ENCODE measurements around the gene IRF5. TPM values are rescaled to one million over a fixed set of nuclear protein-coding genes. Genes with fewer than 3 reads are reported as not detected.
"Not testable (repeated sequence)": the region's sequence is repeated elsewhere in the genome, so short reads cannot be mapped to it uniquely, and the experiment has no call there.

The IRF5 gene
- total RNA-seq, 1 experiment from 2014 or later: 8.8 TPM

DNA sequence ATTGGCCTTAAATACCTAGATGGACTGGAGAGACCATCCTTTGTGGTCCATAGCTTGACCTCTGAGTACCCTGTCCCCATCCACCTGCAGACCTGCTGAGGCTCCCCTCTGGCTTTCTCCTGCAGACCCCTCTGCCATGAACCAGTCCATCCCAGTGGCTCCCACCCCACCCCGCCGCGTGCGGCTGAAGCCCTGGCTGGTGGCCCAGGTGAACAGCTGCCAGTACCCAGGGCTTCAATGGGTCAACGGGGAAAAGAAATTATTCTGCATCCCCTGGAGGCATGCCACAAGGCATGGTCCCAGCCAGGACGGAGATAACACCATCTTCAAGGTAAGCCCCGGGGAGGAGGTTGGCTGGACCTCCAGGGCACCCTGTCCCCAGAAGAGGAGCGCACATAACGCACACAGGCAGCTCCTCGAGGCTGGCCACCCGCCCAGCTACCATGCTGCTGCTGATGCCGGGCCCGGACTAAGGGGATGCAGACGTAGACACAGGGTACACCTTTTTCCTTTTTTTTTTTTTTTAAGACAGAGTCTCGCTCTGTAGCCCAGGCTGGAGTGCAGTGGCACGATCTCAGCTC lies 4.3 kb downstream of the IRF5 start:
- H3K36me3 ChIP-seq (ENCODE audit: control insufficient read depth, insufficient read depth, low read length): no peaks in the 10 kb centered on the region
- no peaks in the 10 kb centered on the region for H3K9me3 ChIP-seq (ENCODE audit: control insufficient read depth, insufficient read depth, low read depth, low read length)
- no peaks in the 10 kb centered on the region for H3K4me1 ChIP-seq (ENCODE audit: control insufficient read depth, insufficient read depth, low read length)
- CTCF ChIA-PET: no interaction called here
- ATAC-seq (no peak), DNase-seq (ENCODE audit: low read depth, low spot score) (no peak)
- in situ Hi-C loops (cut with HindIII; ENCODE audit: low pct_unique_long_range_greater_than_20kb, low sequenced_read_pairs): no loop called here
- TF ChIP-seq SIN3A (IDR thresholded peaks at IDR 0.05; ENCODE audit: borderline replicate concordance, insufficient read depth, low read depth, low read length) (no peak), TCF7L2 (IDR thresholded peaks at IDR 0.05; ENCODE audit: low read depth, low read length) (no peak), REST (IDR thresholded peaks at IDR 0.05; ENCODE audit: insufficient read depth in 1 of 2, low read depth in 2 of 2, low read length in 1 of 2) (no peak), POLR2AphosphoS5 (IDR thresholded peaks at IDR 0.05; ENCODE audit: low read depth, low read length) (no peak), CTCF (IDR thresholded peaks at IDR 0.05) (no peak)
- POLR2A ChIA-PET: no interaction called here
- H3K27me3 ChIP-seq (ENCODE audit: control insufficient read depth, insufficient read depth, low read length): no peaks in the 10 kb centered on the region
- no peak overlapping the region for H3K27ac ChIP-seq (ENCODE audit: low read length)
- intact Hi-C loops (cut with micrococcal nuclease; ENCODE audit: unreplicated experiment): no loop called here
- BruUV-seq (replicated peaks): no TSS peak
- no peak overlapping the region for H3K4me3 ChIP-seq (ENCODE audit: low read depth in 2 of 2, low read length in 2 of 2)

- H3K4me1 ChIP-seq (ENCODE audit: control insufficient read depth, insufficient read depth, low read length); H3K9me3 ChIP-seq (ENCODE audit: control insufficient read depth, insufficient read depth, low read depth, low read length); POLR2A ChIA-PET; intact Hi-C loops (cut with micrococcal nuclease; ENCODE audit: unreplicated experiment); H3K27me3 ChIP-seq (ENCODE audit: control insufficient read depth, insufficient read depth, low read length); DNase-seq (ENCODE audit: low read depth, low spot score); ATAC-seq; H3K27ac ChIP-seq (ENCODE audit: low read length); H3K4me3 ChIP-seq (ENCODE audit: low read depth in 2 of 2, low read length in 2 of 2); in situ Hi-C loops (cut with HindIII; ENCODE audit: low pct_unique_long_range_greater_than_20kb, low sequenced_read_pairs); BruUV-seq (replicated peaks); CTCF ChIA-PET; H3K36me3 ChIP-seq (ENCODE audit: control insufficient read depth, insufficient read depth, low read length): not testable (repeated sequence)
Measured at GRCh38 chr7:128943251-128943650, 5.5 kb downstream of the IRF5 start.

- no peak overlapping the region for H3K4me3 ChIP-seq (ENCODE audit: low read depth in 2 of 2, low read length in 2 of 2)
- intact Hi-C loops (cut with micrococcal nuclease; ENCODE audit: unreplicated experiment): no loop called here
- H3K36me3 ChIP-seq (ENCODE audit: control insufficient read depth, insufficient read depth, low read length): no peaks in the 10 kb centered on the region
- no peak for ATAC-seq
- in situ Hi-C loops (cut with HindIII; ENCODE audit: low pct_unique_long_range_greater_than_20kb, low sequenced_read_pairs): no loop called here
- DNase-seq (ENCODE audit: low read depth, low spot score): no peak
- no TSS peak for BruUV-seq (replicated peaks)
- TF ChIP-seq SIN3A (IDR thresholded peaks at IDR 0.05; ENCODE audit: borderline replicate concordance, insufficient read depth, low read depth, low read length): no peak
- TF ChIP-seq REST (IDR thresholded peaks at IDR 0.05; ENCODE audit: insufficient read depth in 1 of 2, low read depth in 2 of 2, low read length in 1 of 2): no peak
- TF ChIP-seq CTCF (IDR thresholded peaks at IDR 0.05): no peak
- TF ChIP-seq TCF7L2 (IDR thresholded peaks at IDR 0.05; ENCODE audit: low read depth, low read length): no peak
- TF ChIP-seq POLR2AphosphoS5 (IDR thresholded peaks at IDR 0.05; ENCODE audit: low read depth, low read length): no peak
- H3K4me1 ChIP-seq (ENCODE audit: control insufficient read depth, insufficient read depth, low read length): no peaks in the 10 kb centered on the region
- POLR2A ChIA-PET: interaction anchor here (0.7 kb wide), 1 partner anchor 25 kb away, joined by 4 read pairs; no protein-coding TSS in a partner anchor
- H3K27me3 ChIP-seq (ENCODE audit: control insufficient read depth, insufficient read depth, low read length): no peaks in the 10 kb centered on the region
- CTCF ChIA-PET: interaction anchor here (0.6 kb wide), 1 partner anchor 137 kb away, joined by 5 read pairs; no protein-coding TSS in a partner anchor
- H3K27ac ChIP-seq (ENCODE audit: low read length): no peak overlapping the region
- H3K9me3 ChIP-seq (ENCODE audit: control insufficient read depth, insufficient read depth, low read depth, low read length): no peaks in the 10 kb centered on the region
Measured at GRCh38 chr7:128944487-128945236, 6.9 kb downstream of the IRF5 start.
